A673 (cell line): Measurements from ENCODE around the gene GORASP1.

Source experiments
- CTCF ChIP-seq: fragments of 300-800, 200-600 bp; sonication (generic); conservative IDR thresholded peaks from 2 replicates; pipeline ENCODE4 v1.5.1; 2017; ENCODE audit warnings: low read depth, mild to moderate bottlenecking, antibody characterized with exemption, low read length, moderate library complexity, mixed read lengths
- EZH2 ChIP-seq: fragments of 200-600 bp; sonication (generic); IDR thresholded peaks from 2 replicates; pipeline ENCODE4 v1.6.1; 2017; ENCODE audit warnings: borderline replicate concordance, low read depth, mild to moderate bottlenecking, mixed read lengths, antibody characterized with exemption, low read length; ENCODE audit not compliant: poor library complexity, severe bottlenecking

- no peak for TF ChIP-seq EZH2
- TF ChIP-seq CTCF, result no peak
These were observed 10.7 kb upstream of the GORASP1 start for GRCh38 chr3:39118079-39118478.
